B cell (primary cell): Measurements from ENCODE around the gene PLPPR5.

Experiments
- CTCF ChIP-seq: fragments of 200-600 bp; IDR thresholded peaks from one replicate; pipeline ENCODE4 v1.8.0; 2022; ENCODE audit warnings: antibody characterized with exemption, mild to moderate bottlenecking
- EZH2 ChIP-seq: IDR thresholded peaks from 2 replicates; pipeline ENCODE4 v1.6.1; 2012; ENCODE audit warnings: borderline replicate concordance, low read depth, mild to moderate bottlenecking, moderate library complexity, low read length; ENCODE audit not compliant: insufficient read depth, poor library complexity, severe bottlenecking

- TF ChIP-seq CTCF (no peak), EZH2 (no peak)
Measured at GRCh38 chr1:98920441-98921110, 84.1 kb downstream of the PLPPR5 start.
